Central memory CD8-positive, alpha-beta T cell (primary cell): ENCODE measurements around the gene ERI3.

ENCODE experiments used
- ATAC-seq: fragments of 150-1000 bp; cut with Tn5 transposase; replicated peaks from 2 replicates; pipeline ENCODE4 v1.10.0; 2022; ENCODE audit warnings: mild to moderate bottlenecking, moderate FRiP score, moderate number of reproducible peaks; ENCODE audit not compliant: poor library complexity, severe bottlenecking; ENCODE audit errors: extremely low read depth
- DNase-seq, 2 donors: peaks; one replicate each; pipeline ENCODE4 v3.0.0; 2021; ENCODE audit warnings: low spot score in 2 of 2
- H3K27ac Mint-ChIP-seq: one replicate; pipeline ENCODE4 v1.8.0; 2022; ENCODE audit warnings: low read depth, mild to moderate bottlenecking, moderate library complexity, mixed read lengths
- H3K27me3 Mint-ChIP-seq: one replicate; pipeline ENCODE4 v1.8.0; 2022; ENCODE audit warnings: mixed read lengths
- H3K36me3 Mint-ChIP-seq: one replicate; pipeline ENCODE4 v1.8.0; 2022; ENCODE audit warnings: mild to moderate bottlenecking, moderate library complexity, mixed read lengths; ENCODE audit not compliant: insufficient read depth
- H3K4me1 Mint-ChIP-seq: one replicate; pipeline ENCODE4 v1.8.0; 2022; ENCODE audit warnings: mixed read lengths
- H3K4me3 Mint-ChIP-seq: one replicate; pipeline ENCODE4 v1.8.0; 2022; ENCODE audit warnings: mild to moderate bottlenecking, moderate library complexity, mixed read lengths
- H3K9me3 Mint-ChIP-seq: one replicate; pipeline ENCODE4 v1.8.0; 2022; ENCODE audit warnings: mixed read lengths

The ERI3 gene

GRCh38 chr1:44256762-44257554 lies 98.1 kb downstream of the ERI3 start:
- Mint-ChIP-seq H3K4me1 (peaks cover under 1% of the 10 kb centered on the region), H3K36me3 (peaks cover 2% of the 10 kb centered on the region), H3K27me3 (no peaks in the 10 kb centered on the region), H3K27ac (no peak overlapping the region), H3K4me3 (no peak overlapping the region), H3K9me3 (no peaks in the 10 kb centered on the region)
- DNase-seq, result no peak
- ATAC-seq, result no peak

GRCh38 chr1:44254392-44254910 lies 100.6 kb downstream of the ERI3 start:
- no peak overlapping the region for H3K27ac Mint-ChIP-seq
- no peak overlapping the region for H3K4me3 Mint-ChIP-seq
- no peaks in the 10 kb centered on the region for H3K4me1 Mint-ChIP-seq
- DNase-seq, result no peak
- no peak for ATAC-seq
- peaks cover 2% of the 10 kb centered on the region for H3K36me3 Mint-ChIP-seq
- H3K27me3 Mint-ChIP-seq, result no peaks in the 10 kb centered on the region
- H3K9me3 Mint-ChIP-seq, result no peaks in the 10 kb centered on the region

GRCh38 chr1:44251989-44252671 lies 102.9 kb downstream of the ERI3 start:
- no peaks in the 10 kb centered on the region for H3K4me1 Mint-ChIP-seq
- no peak overlapping the region for H3K4me3 Mint-ChIP-seq
- DNase-seq, result no peak
- no peak overlapping the region for H3K27ac Mint-ChIP-seq
- no peaks in the 10 kb centered on the region for H3K27me3 Mint-ChIP-seq
- H3K36me3 Mint-ChIP-seq, result no peaks in the 10 kb centered on the region
- H3K9me3 Mint-ChIP-seq, result no peaks in the 10 kb centered on the region
- ATAC-seq, result no peak

GRCh38 chr1:44251486-44251885 lies 103.6 kb downstream of the ERI3 start:
- H3K4me1 Mint-ChIP-seq, result no peaks in the 10 kb centered on the region
- no peak overlapping the region for H3K4me3 Mint-ChIP-seq
- DNase-seq (no peak), ATAC-seq (no peak)
- no peaks in the 10 kb centered on the region for H3K27me3 Mint-ChIP-seq
- no peaks in the 10 kb centered on the region for H3K9me3 Mint-ChIP-seq
- H3K36me3 Mint-ChIP-seq, result no peaks in the 10 kb centered on the region
- no peak overlapping the region for H3K27ac Mint-ChIP-seq

- DNase-seq (no peak), ATAC-seq (no peak)
- H3K27ac Mint-ChIP-seq, result no peak overlapping the region
- no peak overlapping the region for H3K4me3 Mint-ChIP-seq
- no peaks in the 10 kb centered on the region for H3K4me1 Mint-ChIP-seq
- H3K36me3 Mint-ChIP-seq, result no peaks in the 10 kb centered on the region
- H3K27me3 Mint-ChIP-seq, result no peaks in the 10 kb centered on the region
- H3K9me3 Mint-ChIP-seq, result no peaks in the 10 kb centered on the region
These were observed 104.8 kb downstream of the ERI3 start for GRCh38 chr1:44250068-44250781.

- H3K9me3 Mint-ChIP-seq, result no peaks in the 10 kb centered on the region
- no peak for DNase-seq
- no peaks in the 10 kb centered on the region for H3K4me1 Mint-ChIP-seq
- H3K27ac Mint-ChIP-seq, result no peak overlapping the region
- H3K27me3 Mint-ChIP-seq, result no peaks in the 10 kb centered on the region
- no peak overlapping the region for H3K4me3 Mint-ChIP-seq
- no peaks in the 10 kb centered on the region for H3K36me3 Mint-ChIP-seq
- no peak for ATAC-seq
These were observed 105.5 kb downstream of the ERI3 start for GRCh38 chr1:44249543-44249942.

- Mint-ChIP-seq H3K36me3 (no peaks in the 10 kb centered on the region), H3K9me3 (no peaks in the 10 kb centered on the region), H3K4me1 (no peaks in the 10 kb centered on the region), H3K27me3 (no peaks in the 10 kb centered on the region), H3K4me3 (no peak overlapping the region), H3K27ac (no peak overlapping the region)
- ATAC-seq (no peak), DNase-seq (no peak)
These were observed 108.3 kb downstream of the ERI3 start for GRCh38 chr1:44246806-44247205.

- ATAC-seq, result no peak
- Mint-ChIP-seq H3K27ac (no peak overlapping the region), H3K27me3 (no peaks in the 10 kb centered on the region), H3K4me3 (no peak overlapping the region), H3K4me1 (no peaks in the 10 kb centered on the region), H3K36me3 (no peaks in the 10 kb centered on the region), H3K9me3 (no peaks in the 10 kb centered on the region)
- DNase-seq, result no peak
These were observed 110.1 kb downstream of the ERI3 start for GRCh38 chr1:44244986-44245385.

GRCh38 chr1:44243782-44244495 lies 111.1 kb downstream of the ERI3 start:
- H3K9me3 Mint-ChIP-seq, result no peaks in the 10 kb centered on the region

GRCh38 chr1:44242746-44243145 lies 112.3 kb downstream of the ERI3 start:
- DNase-seq (no peak), ATAC-seq (no peak)
- Mint-ChIP-seq H3K9me3 (no peaks in the 10 kb centered on the region), H3K27me3 (no peaks in the 10 kb centered on the region), H3K27ac (no peak overlapping the region), H3K36me3 (no peaks in the 10 kb centered on the region), H3K4me1 (no peaks in the 10 kb centered on the region), H3K4me3 (no peak overlapping the region)

More at GRCh38 chr1:44243782-44244495, 111.1 kb downstream of the ERI3 start:
- no peaks in the 10 kb centered on the region for H3K27me3 Mint-ChIP-seq
- ATAC-seq (no peak), DNase-seq (no peak)
- H3K36me3 Mint-ChIP-seq, result no peaks in the 10 kb centered on the region
- H3K27ac Mint-ChIP-seq, result no peak overlapping the region
- no peak overlapping the region for H3K4me3 Mint-ChIP-seq
- no peaks in the 10 kb centered on the region for H3K4me1 Mint-ChIP-seq

GRCh38 chr1:44240802-44241671 lies 114.0 kb downstream of the ERI3 start:
- no peaks in the 10 kb centered on the region for H3K27me3 Mint-ChIP-seq
- no peak overlapping the region for H3K4me3 Mint-ChIP-seq
- no peak overlapping the region for H3K27ac Mint-ChIP-seq
- no peaks in the 10 kb centered on the region for H3K9me3 Mint-ChIP-seq
- no peaks in the 10 kb centered on the region for H3K4me1 Mint-ChIP-seq
- DNase-seq, result no peak
- ATAC-seq, result no peak
- H3K36me3 Mint-ChIP-seq, result no peaks in the 10 kb centered on the region
